ENCODE results near the gene MPZL1.
"Not testable (repeated sequence)": the region's sequence is repeated elsewhere in the genome, so short reads cannot be mapped to it uniquely, and the experiment has no call there.

MPZL1 gene

DNA sequence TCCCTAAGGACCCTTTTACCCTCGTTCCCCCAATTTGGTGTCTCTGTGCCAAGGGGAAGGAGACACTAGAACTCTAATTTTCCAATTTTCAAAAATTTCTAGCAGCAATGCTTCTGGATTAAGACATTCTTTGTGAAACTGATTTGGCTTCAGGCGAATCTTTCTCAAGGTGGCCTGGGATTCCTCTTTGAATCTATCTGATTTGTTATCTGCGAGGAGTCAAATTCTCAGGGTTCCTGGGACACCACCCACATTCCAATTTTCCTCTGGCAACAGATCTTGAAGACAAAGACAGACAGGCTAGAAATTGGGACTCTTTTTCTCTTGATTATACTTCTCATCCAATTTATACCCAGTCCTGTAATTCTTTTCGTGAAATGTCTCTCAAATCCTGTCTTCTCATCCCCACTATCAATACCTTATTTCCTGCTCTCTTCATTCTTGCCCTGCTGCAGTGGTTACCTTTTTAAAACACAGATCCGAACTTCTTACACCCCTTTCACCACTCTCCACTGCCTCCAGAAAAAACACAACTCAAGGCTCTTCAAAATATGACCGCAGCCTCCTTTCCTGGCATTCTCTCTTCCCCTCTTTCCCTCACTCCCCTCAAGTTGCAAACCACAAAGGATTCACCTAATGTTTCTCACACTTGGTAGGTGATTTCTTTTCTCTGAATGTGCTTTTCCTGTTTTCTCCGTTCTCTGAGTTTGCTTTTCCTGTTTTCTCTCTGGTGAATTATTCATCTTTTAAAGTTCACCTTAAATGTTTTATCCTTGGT is 2.7 kb upstream of the MPZL1 start:
- DNase-seq (ENCODE audit: low read depth in 2 of 2) = no peak

DNA sequence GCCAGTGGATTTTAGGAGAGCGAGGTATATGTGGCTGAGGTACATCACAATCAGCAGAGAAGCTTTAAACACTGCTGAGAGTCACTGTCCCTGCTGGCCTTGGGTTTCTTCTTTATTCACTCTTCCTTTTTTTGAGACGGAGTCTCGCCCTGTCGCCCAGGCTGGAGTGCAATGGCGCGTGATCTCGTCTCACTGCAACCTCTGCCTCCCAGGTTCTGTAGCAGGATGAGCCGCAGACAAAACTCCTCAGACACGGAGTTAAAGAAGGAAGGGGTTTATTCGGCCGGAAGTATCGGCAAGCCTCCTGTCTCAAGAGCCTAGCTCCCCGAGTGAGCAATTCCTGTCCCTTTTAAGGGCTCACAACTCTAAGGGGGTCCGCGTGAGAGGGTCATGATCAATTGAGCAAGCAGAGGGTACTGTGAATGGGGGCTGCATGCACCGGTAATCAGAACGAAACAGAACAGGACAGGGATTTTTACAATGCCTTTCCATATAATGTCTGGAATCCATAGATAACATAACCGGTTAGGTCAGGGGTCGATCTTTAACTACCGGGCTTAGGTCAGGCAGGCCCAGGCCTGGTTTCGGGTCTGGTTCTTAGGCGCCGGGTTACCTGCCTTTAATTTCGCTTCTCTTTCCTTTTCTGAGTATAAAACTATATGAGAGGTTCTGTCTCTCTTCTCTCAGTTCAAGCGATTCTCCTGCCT is 1.9 kb upstream of the MPZL1 start:
- not testable (repeated sequence) for DNase-seq (ENCODE audit: low read depth in 2 of 2)

DNA sequence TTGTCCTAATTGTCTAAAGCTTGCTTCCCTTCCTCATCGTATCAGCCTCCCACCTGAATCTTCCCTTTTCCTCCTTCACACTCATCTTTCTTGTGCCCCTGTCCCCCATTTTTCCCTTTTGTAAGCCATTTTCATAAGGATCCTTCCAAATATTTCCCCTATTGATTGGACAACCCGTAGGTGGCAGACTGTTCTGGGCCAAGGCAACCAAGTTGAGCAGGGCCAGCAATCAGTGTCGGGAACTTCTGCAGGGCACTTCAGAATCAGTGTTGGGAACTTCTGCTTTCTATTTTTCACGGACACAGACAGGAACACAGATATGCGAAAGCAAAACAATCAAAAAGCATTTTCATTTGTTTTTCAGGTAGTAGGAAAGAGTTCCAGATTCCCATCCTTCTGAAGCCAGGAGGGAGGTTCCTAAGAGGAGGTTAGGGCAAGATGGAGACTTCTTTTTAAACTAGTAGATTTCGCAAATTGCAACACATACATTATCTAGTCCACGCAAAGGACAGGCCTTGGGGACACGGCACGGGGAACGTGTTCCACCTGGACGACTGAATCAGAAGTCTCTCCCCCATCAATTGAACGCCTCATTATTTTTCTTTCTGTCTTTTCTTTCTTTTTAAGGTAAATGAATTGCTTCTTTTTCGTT is 691 bp upstream of the MPZL1 start:
- no peak for DNase-seq (ENCODE audit: low read depth in 2 of 2)

DNA sequence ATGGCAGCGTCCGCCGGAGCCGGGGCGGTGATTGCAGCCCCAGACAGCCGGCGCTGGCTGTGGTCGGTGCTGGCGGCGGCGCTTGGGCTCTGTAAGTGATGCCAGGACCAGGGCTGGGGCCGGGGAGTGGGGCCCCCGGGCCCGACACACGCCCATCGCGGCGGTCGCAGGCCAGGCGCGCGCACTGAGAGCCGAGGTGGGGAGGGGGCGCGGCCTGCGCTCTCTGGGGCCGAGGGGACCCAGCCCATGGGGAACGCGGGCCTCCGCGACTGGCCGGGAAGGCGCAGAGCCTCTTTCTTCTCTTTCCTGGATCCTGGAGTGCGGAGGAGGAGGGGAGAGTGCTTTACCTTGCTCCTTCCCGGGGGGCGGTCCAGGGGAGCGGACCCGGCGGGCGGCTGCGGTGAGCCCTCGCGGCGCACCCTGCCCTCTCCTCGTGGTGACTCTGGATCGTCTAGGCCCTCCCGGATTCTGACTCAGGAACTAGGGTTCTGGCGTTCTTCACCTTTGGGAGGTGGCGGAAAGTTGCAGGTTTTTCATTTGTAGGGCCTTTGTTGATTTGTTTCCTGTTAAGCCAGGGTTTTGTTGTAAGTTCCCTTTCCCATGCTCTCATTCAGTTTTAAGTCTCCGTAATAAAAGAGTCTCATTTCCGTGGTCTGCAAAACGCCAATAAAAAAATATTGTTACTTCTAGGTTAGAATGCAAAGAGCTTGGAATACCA is 529 bp downstream of the MPZL1 start:
- DNase-seq (ENCODE audit: low read depth in 2 of 2) = no peak

DNA sequence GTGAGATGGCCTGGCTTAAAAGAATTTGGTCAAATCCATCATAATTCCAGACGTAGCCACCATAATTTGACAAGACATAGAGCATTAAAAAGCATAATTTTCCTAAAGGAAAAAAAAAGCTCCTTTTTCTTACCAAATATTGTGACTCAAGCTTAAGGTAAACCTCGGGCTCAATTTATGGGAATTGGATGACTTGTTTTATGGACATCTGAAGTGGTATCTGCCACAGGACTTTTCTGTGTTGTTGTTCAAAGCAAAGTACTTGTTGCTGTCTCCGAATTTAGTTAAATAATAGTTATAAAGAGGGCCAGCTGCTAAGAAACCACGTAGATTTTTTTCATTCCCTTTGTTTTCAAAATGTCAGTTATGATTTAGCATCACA is 1.1 kb downstream of the MPZL1 start:
- no peak for DNase-seq (ENCODE audit: low read depth in 2 of 2)

DNA sequence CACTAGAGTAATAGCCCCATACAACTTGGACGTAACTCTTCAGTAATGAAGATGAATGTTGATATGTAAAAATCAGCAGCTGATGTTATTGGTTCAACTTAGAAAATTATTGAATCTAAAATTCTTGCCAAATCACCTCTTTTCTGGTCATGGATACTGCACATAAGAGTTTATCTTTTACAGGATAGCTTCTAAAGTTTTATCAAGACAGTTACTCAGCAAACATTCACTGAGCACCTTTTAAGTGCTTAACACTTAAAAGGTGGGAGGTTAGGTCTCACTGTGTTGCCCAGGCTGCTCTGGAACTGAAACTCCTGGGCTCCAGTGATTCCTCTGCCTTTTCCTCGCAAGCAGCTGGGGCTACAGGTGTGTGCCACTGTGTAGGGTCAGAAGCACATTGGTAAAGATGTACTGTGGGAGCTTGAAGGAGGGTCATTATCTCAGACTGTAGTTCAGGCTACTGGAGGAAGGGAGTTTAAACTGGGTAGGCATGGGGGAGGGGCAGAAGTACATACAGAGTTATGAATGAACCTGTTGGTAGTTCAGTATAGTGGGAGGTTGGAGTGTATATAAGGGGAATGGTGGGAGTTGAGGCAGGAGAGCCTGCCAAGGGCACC is 2.0 kb downstream of the MPZL1 start:
- DNase-seq (ENCODE audit: low read depth in 2 of 2) = no peak

DNA sequence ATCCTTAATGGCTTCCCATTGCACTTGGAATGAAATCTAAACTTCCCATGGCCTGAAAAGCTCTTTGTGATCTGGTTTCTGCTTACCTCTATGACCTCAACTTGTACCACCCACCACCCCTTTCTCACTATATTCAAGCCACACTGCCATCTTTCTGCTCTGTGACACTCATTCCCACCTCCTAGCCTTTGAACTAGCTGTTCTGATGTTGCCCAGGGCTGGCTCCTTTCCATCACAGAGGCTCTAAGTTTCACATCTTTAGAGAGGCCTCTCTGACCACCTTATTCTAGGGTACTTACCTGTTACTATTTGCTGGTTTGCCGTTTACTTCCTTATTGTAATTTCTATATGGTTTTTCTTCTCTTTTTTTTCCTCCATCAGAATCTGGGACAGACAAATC is 4.2 kb downstream of the MPZL1 start:
- no peak for DNase-seq (ENCODE audit: low read depth in 2 of 2)

DNA sequence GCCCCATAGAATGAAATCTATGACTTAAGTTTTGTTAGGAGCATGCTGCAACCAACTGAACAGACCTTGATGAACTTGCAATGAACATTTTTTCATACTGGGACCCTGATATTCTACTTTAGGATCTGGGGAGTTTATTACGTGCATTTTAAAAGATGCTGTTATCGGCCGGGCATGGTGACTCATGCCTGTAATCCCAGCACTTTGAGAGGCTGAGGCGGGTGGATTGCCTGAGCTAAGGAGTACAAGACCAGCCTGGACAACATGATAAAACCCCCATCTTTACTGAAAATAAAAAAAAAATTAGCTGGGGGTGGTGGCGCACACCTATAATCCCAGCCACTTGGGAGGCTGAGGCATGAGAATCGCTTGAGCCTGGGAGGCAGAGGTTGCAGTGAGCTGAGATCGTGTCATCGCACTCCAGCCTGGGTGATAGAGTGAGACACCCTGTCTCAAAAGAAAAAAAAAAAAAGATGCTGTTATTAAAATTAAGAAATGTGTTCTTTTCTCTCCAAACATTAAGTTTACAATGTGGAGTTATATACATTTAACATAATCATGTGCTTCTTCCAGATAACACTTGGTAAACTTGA is 7.1 kb downstream of the MPZL1 start:
- no peak for DNase-seq (ENCODE audit: low read depth in 2 of 2)

DNA sequence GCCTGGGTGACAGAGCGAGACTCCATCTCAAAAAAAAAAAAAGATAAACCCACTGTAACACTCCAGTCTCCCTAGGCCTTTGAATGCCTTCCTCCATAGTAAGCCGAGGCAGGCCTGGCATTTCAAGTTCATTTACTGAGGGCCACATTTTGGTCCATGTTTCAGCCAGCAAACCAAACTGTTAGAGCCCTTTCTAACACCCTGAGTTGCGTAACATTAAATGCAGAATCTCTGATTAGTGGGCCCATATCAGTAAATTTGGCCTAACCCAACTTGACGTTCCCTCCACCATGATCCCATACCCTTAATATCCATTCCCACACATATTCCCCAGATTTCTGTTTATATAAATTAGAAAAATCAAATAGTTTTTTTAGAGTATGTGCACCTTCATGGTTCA is 12.4 kb downstream of the MPZL1 start:
- no peak for DNase-seq (ENCODE audit: low read depth in 2 of 2)

DNA sequence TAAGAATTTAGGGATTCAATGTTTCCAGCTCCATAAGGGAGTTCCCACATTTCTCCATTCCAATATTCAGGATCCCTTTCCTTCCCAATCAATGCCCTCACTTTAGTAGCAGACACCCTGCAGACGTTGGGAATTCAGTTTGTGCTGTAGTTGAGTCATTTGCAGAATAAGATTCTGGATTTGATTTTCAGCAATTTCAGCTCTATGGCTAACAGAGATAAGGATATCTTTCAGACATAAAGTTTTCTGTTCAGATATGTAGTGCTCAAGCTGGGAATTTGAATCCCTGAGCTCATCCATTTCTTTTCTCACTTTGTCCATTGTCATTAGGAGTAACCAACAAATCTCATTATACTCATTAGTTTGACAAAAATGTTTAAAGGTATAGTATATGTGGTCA is 13.1 kb downstream of the MPZL1 start:
- no peak for DNase-seq (ENCODE audit: low read depth in 2 of 2)

DNA sequence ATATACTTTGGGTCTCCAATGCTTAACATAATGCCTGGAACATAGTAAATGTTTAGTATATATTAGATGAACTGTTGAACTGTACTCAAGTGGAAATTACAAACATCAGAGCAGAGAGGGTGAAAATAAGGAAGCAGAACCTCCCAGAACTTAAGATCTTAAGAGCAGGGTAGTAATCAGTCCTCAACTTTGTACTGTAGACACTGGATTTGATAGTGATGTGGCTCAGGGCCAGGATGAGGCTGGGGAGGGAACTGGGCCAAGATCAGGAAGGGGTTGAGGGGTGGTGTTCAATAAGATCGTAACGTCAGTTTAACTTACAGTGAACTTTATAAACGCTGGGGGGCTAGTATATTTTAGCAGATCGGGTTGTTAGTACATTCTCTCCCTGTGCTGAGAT is 15.4 kb downstream of the MPZL1 start:
- no peak for DNase-seq (ENCODE audit: low read depth in 2 of 2)

DNA sequence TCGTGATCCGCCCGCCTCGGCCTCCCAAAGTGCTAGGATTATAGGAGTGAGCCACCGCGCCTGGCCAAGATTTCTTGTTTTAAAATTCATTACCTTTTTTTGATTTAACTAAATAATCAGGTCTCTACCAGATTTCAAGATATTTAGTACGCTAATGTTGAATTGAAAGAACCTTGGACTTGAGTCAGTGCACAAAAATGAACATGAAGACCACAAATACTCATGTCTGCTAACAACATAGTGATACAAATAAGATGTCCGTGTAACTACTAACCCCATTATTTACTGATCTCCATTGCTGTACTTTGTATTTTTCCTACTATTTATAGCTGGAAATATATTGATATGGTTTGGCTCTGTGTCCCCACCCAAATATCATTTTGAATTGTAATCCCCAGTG is 16.4 kb downstream of the MPZL1 start:
- DNase-seq (ENCODE audit: low read depth in 2 of 2) = no peak

DNA sequence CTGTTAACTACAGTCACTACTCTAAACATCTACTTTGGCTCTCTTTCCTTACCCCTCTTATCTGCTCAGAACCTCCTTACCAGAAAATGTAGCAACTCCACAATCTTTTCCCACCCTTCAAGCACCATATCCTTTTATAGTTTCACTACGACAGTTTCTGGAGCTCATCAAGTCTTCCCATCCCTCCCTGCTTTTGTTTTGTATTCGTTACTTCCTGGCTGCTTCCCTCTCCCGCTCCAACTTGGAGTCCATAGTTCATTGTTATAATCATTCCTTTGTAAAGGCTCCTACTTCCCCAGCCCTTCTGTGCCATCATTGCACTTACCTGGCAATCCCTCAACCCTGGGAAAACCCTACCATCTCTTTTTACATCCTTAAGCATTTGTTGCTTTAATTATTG is 18.0 kb downstream of the MPZL1 start:
- no peak for DNase-seq (ENCODE audit: low read depth in 2 of 2)

DNA sequence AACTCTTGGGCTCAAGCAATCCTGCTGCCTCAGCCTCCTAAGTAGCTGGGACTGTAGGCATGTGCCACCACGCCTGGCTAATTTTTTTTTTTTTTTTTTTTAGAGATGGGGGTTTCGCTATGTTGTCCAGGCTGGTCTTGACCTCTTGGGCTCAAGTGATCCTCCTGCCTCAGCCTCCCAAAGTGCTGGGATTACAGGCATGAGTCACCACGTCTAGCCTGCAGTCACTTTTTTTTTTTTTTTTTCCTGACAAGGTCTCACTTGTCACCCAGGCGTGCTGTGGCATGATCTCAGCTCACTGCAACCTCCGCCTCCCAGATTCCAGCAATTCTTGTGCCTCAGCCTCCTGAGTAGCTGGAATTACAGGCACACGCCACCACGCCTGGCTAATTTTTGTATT is 19.3 kb downstream of the MPZL1 start:
- not testable (repeated sequence) for DNase-seq (ENCODE audit: low read depth in 2 of 2)

DNA sequence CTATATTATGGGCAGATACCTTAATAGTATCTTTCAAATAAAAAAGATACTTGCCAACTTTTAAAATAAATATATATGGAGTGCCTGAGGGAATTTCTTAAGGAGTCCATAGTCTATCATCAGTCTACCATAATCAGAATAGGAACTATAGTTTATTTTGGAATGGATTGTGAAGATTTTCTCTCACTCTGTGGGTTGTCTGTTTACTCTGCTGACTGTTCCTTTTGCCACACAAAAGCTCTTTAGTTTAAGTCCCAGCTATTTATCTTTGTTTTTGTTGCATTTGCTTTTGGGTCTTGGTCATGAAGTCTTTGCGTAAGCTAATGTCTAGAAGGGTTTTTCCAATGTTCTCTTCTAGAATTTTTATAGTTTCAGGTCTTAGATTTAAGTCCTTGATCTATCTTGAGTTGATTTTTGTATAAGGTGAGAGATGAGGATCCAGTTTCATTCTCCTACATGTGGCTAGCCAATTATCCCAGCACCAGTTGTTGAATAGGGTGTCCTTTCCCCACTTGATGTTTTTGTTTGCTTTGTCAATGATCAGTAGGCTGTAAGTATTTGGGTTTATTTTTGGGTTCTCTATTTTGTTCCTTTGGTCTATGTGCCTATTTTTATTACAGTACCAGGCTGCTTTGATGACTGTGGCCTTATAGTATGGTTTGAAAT is 20.7 kb downstream of the MPZL1 start:
- not testable (repeated sequence) for DNase-seq (ENCODE audit: low read depth in 2 of 2)

DNA sequence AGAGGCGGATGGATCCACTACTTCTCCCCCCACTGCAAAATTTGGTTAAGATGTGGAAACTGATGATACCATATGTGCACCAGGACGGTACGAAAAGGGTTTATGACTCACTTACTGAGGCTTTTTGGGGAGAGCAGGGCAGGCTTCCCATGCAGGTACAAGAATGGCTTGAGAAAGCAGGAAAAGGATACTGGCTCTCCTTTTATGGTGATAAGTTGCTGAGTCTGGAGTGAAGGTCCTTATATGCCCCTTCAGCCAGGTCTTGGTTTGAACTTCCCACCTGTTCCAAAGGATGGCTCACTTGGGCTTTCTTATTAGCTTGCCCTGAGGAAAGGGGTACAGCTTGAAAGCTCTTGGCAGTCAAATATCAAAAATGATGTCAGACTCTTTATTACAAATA is 23.1 kb downstream of the MPZL1 start:
- DNase-seq (ENCODE audit: low read depth in 2 of 2) = no peak

DNA sequence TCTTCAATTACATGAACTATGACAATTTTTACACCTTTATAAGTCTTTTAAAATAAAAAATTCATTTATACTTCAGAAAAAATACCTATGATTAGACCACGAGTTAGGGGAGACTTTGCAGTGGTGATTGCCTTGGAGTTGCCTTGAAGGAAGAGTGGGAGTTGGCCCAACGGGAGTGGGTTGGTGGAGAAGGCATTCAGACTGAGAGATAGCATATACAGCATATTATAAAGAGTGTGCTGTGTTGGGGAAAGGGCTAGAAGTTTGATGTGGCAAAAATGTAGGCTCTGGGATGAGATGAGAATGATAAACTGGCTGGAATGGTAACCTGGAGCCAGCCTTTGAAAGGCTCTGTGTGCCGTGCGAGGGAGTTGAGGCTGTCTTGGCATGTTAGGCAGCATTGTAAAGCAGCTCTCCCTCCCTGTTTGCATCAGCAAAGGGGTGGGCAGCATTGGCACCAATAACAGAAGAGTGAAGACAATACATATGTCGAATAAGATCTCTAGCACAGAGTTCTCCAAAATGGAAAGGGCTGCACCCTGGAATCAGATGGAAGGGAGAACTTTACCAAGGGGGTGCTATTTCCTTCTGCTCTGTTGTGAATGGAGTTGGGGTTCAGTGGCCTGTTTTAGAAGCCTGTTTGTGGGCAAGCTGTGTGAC is 24.4 kb downstream of the MPZL1 start:
- DNase-seq (ENCODE audit: low read depth in 2 of 2) = no peak

DNA sequence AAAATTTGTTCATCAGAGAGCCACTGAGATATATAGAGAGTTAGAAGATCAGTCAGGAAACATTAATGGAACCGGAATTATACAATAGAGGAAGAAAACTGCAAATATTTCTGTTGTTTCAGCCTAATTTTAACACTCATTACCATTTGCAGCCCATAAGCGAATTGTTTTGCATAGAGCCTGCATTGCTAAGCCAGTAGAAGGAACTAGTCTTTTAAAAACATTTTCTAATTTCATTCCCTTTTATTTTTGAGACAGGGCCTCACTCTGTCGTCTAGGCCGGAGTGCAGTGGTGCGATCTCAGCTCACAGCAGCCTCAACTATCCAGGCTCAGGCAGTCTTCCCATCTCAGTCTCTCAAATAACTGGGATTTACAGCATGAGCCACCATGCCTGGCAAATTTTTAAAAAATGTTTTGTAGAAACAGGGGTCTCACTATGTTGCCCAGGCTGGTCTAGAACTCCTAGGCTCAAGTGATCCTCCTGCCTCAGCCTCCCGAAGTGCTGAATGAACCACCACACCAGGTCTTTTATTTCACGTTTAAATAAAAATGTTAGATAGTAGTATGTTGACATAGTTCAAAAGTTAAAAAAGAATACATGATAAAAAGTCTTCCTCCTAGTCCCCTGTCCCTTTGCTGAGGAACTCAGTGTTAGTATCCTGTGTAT is 25.3 kb downstream of the MPZL1 start:
- DNase-seq (ENCODE audit: low read depth in 2 of 2) = no peak

DNA sequence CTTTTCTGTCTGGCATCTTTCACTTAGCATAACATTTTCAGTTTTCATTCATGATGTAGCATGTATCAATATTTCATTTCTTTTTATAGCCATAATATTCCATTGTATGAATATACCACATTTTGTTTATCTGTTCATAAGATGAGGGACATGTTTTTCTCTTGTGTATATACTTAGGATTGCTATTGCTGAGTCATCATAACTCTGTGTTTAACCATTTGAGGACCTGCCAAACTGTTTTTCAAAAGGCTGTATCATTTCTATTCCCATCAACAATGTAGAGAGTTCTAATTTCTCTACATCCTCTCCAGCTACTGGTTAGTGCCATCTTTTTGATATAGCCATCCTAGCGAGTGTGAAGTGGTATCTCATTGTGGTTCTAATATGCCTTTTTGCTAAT is 26.2 kb downstream of the MPZL1 start:
- no peak for DNase-seq (ENCODE audit: low read depth in 2 of 2)

DNA sequence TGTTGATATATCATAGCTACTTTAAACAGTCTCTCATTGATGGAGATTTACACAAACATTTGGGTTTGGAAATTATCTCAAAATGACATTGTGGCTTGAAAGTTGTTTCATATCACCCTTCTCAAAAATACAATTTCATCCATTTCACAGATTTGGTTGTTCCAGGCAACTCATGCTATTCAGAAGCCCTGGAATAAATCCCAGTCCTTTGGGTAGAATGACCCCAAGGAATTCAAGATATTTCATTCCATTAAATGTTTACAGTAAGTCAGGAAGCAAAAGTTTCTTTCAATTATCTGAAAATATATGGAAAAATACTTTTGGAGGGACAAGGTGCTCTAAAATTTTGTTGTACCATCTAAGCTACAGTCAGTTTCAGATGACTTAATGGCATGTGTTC is 27.1 kb downstream of the MPZL1 start:
- DNase-seq (ENCODE audit: low read depth in 2 of 2) = no peak

All from stimulated activated CD8-positive, alpha-beta memory T cell treated with anti-CD3 and anti-CD28 coated beads, Interleukin-15, amount 100 ng/mL, for 4 hours (primary cell).